B cell (primary cell): ENCODE data around the gene DROSHA.

Experiments
- CTCF ChIP-seq: fragments of 200-600 bp; IDR thresholded peaks from one replicate; pipeline ENCODE4 v1.8.0; 2022; ENCODE audit warnings: antibody characterized with exemption, mild to moderate bottlenecking
- EZH2 ChIP-seq: IDR thresholded peaks from 2 replicates; pipeline ENCODE4 v1.6.1; 2012; ENCODE audit warnings: borderline replicate concordance, low read depth, mild to moderate bottlenecking, moderate library complexity, low read length; ENCODE audit not compliant: insufficient read depth, poor library complexity, severe bottlenecking

- TF ChIP-seq EZH2 (no peak), CTCF (no peak)
These were observed 79.6 kb downstream of the DROSHA start for GRCh38 chr5:31452314-31452713.
